Stomach (tissue), 4 donors: ENCODE measurements around the gene OR4K5.

Experiments used
- EP300 ChIP-seq: sonication (generic); formaldehyde crosslinking; IDR thresholded peaks from one replicate; pipeline ENCODE4 v1.6.1; 2017; ENCODE audit warnings: antibody characterized with exemption
- POLR2A ChIP-seq, 4 donors: fragments of 450-650 bp; IDR thresholded peaks; one replicate each; pipeline ENCODE4 v1.6.1; 2016; ENCODE audit warnings: antibody characterized with exemption in 4 of 4, control low read depth in 2 of 4, mild to moderate bottlenecking in 1 of 4, moderate library complexity in 1 of 4
- POLR2AphosphoS5 ChIP-seq, 3 donors: sonication (generic); formaldehyde crosslinking; IDR thresholded peaks; one replicate each; pipeline ENCODE4 v1.6.1; 2016; ENCODE audit warnings: antibody characterized with exemption in 3 of 3
- TF ChIP-seq, protein P1 (sequence below), 7 experiments: fragments of 450-650 bp in 4 of 7; fragments of 200-600 bp in 3 of 7; sonication (generic) in 3 of 7; IDR thresholded peaks; one replicate each; pipeline ENCODE4 v1.5.1; 2016 to 2019; ENCODE audit warnings: antibody characterized with exemption in 7 of 7, control low read depth in 2 of 7, mild to moderate bottlenecking in 1 of 7

DNA sequence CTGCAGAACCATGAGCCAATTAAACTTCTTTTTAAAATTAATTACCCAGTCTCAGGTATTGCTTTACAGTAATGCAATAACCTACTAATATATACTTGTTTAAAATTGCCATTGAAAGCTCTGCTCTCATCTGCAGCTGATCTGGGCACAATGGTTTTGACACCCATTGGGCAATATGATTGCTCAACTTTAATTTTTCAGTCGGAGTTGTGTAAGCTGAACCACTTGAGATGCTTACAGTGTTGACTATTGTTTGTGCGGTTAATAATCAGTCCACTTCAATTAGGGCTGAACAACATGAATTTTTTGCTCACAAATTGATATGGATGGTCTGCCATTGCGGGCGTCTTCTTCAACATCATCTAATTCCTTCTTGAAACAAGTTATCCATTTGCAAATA, 18.0 kb upstream of the OR4K5 start:
- TF ChIP-seq, protein P1, sequence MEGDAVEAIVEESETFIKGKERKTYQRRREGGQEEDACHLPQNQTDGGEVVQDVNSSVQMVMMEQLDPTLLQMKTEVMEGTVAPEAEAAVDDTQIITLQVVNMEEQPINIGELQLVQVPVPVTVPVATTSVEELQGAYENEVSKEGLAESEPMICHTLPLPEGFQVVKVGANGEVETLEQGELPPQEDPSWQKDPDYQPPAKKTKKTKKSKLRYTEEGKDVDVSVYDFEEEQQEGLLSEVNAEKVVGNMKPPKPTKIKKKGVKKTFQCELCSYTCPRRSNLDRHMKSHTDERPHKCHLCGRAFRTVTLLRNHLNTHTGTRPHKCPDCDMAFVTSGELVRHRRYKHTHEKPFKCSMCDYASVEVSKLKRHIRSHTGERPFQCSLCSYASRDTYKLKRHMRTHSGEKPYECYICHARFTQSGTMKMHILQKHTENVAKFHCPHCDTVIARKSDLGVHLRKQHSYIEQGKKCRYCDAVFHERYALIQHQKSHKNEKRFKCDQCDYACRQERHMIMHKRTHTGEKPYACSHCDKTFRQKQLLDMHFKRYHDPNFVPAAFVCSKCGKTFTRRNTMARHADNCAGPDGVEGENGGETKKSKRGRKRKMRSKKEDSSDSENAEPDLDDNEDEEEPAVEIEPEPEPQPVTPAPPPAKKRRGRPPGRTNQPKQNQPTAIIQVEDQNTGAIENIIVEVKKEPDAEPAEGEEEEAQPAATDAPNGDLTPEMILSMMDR (IDR thresholded peaks at IDR 0.05) = no peak
- TF ChIP-seq EP300 (no peak), POLR2AphosphoS5 (IDR thresholded peaks at IDR 0.05) (no peak), POLR2A (IDR thresholded peaks at IDR 0.05) (no peak)
